CD4-positive, alpha-beta T cell treated with Interleukin-6 for 4 hours (primary cell): ENCODE data around the gene QSOX2.

Source experiments
- DNase-seq: peaks from one replicate; pipeline ENCODE4 v3.0.0-alpha.2; 2020; ENCODE audit warnings: mixed read lengths

Gene QSOX2

GRCh38 chr9:136219276-136219675 lies 26.3 kb downstream of the QSOX2 start:
- DNase-seq: no peak

GRCh38 chr9:136218673-136219072 lies 26.9 kb downstream of the QSOX2 start:
- no peak for DNase-seq

- DNase-seq: no peak
Measured at GRCh38 chr9:136218271-136218670, 27.3 kb downstream of the QSOX2 start.

- DNase-seq: no peak
Measured at GRCh38 chr9:136216541-136217244, 28.9 kb downstream of the QSOX2 start.

GRCh38 chr9:136213733-136214132 lies 31.9 kb downstream of the QSOX2 start:
- no peak for DNase-seq

- DNase-seq: no peak
Measured at GRCh38 chr9:136212345-136212950, 33.2 kb downstream of the QSOX2 start.

GRCh38 chr9:136211441-136212344 lies 33.9 kb downstream of the QSOX2 start:
- DNase-seq: no peak

- DNase-seq: no peak
Measured at GRCh38 chr9:136211006-136211405, 34.6 kb downstream of the QSOX2 start.

GRCh38 chr9:136210276-136210675 lies 35.3 kb downstream of the QSOX2 start:
- DNase-seq: no peak

GRCh38 chr9:136209786-136210185 lies 35.8 kb downstream of the QSOX2 start:
- DNase-seq: no peak

GRCh38 chr9:136209232-136209631 lies 36.4 kb downstream of the QSOX2 start:
- no peak for DNase-seq

GRCh38 chr9:136208675-136209074 lies 36.9 kb downstream of the QSOX2 start:
- no peak for DNase-seq

GRCh38 chr9:136207616-136208015 lies 38.0 kb downstream of the QSOX2 start:
- no peak for DNase-seq

GRCh38 chr9:136206602-136207275 lies 38.9 kb downstream of the QSOX2 start:
- DNase-seq: no peak

GRCh38 chr9:136205707-136205992 lies 40.0 kb downstream of the QSOX2 start:
- no peak for DNase-seq

- DNase-seq: peak; percentile 28
Measured at GRCh38 chr9:136204838-136205706, 40.5 kb downstream of the QSOX2 start, which contains the start of gene LHX3. LHX3 (minus strand) TSS chr9:136205128; CDS start chr9:136205012, 116 bp downstream.

- DNase-seq: no peak
Measured at GRCh38 chr9:136204145-136204805, 41.3 kb downstream of the QSOX2 start.

- no peak for DNase-seq
Measured at GRCh38 chr9:136203408-136204144, 42.0 kb downstream of the QSOX2 start.

GRCh38 chr9:136202454-136203407 lies 42.9 kb downstream of the QSOX2 start:
- DNase-seq: no peak
